Measurements from ENCODE around the gene TNNC1. TPM values are rescaled to one million over a fixed set of nuclear protein-coding genes. Genes with fewer than 3 reads are reported as not detected.

The TNNC1 gene
- total RNA-seq, result 2.0 TPM in 1 of 2 replicates, not detected in the other

DNA sequence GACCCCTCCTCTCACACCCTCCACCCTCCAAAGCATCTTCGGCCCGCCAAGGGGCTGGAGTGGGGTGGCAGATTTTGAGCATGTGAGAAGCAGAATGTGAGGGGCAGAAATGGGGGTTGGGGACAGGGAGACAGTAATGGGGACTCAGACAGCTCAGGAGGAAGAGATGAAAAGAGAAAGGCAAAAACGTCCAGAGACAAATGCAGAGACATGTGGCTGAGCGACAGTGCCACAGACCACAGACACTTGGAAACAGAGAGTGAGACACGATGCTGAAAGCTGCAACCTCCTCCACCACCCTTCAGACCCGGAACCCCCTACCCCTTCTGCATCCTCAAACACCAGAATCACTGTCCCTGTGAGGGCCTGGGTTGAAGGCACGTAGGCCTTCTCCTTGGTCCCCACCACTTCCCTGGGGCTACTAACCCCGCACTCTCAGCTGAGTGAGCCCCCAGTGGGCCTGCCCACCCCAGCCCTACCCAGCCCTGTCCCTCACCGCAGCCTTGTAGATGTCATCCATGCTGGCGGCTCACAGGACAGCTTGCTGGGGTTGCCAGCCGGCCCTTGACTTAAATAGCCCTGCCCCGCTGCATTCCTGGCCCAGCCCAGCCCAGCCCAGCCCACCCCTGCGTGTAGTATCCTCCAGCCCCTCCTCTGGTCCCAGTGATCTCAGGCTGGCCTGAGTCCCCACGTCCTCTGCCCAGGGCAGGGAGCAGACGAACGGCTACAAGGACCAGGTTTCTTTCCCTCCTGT lies at the start of gene TNNC1:
Gene TNNC1 (minus strand): TSS at position 546 of the 754 bp plus-strand sequence. CDS start 26 bp downstream, at position 520.

DNA sequence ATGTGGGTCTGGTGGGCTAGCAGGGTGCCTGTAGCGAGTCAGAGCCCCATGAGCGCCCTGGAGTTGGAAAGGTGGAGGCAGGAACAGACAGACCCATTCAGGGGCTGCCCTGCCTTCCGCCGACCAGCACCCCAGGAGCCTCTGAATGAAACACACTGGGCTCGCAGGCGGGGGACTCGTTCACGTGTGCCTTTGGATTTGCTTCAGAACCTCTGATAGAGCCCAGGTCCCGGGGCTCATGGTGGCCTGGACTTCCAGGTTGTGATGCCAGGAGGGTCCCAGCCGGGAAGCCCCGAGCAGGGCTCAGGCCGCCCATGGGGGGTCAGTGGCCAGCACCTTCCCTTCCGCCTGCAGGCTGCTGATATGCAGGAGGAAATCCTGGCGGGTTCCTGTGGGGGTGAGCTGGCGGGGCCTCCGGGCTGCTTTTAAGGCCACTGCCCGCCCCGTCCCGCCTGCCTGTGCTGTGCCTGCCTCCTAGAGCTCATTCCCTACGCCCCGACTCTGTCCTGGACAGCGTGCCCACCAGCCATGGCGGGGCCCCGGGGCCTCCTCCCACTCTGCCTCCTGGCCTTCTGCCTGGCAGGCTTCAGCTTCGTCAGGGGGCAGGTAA lies 41.1 kb upstream of the TNNC1 start, which contains the start of gene STAB1:
Gene STAB1 (plus strand): TSS at position 453 of the 610 bp plus-strand sequence. CDS start 76 bp downstream, at position 529.

DNA sequence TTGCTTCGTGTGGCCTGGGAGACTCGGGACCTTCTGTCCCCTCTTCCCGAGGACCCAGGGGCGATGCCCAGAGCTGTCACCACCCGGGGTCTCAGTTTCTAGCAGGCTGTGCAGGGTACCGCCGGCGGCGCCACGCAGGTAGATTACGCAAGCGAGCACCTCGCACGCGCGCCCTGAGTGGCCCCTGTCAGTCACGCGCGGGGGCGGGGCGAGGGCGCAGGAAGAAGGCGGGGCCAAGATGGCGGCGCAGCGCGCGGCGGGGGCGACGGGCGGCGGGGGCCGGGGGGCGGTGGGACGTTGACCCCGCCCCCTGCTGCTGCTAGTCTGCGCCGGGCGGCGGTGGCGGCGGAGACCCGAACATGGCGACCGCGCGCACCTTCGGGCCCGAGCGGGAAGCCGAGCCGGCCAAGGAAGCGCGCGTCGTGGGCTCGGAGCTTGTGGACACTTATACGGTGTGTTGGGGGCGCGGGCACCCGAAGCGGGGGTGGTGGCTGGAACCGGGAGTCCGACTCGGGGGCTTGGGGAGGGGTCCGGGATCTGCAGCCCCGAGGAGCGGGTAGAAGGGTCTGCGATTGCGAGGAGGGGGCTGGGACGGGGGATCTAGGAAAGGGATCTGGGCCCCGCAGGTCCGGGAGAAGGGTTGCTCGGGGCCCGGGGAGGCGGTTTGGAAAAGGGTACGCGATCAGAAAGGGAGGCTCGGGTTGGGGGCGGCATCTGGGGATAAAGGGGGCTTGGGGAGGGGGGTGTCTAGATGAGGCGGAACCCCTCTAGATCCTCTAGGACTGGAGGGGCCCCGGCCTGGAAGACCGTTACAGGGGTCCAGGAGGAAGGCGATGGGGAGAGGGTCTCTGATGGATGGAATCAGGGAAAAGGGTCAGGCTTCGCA lies 1.7 kb upstream of the TNNC1 start, which contains the start of gene NISCH:
Gene NISCH (plus strand): TSS at position 322 of the 886 bp plus-strand sequence. CDS start 38 bp downstream, at position 360.

DNA sequence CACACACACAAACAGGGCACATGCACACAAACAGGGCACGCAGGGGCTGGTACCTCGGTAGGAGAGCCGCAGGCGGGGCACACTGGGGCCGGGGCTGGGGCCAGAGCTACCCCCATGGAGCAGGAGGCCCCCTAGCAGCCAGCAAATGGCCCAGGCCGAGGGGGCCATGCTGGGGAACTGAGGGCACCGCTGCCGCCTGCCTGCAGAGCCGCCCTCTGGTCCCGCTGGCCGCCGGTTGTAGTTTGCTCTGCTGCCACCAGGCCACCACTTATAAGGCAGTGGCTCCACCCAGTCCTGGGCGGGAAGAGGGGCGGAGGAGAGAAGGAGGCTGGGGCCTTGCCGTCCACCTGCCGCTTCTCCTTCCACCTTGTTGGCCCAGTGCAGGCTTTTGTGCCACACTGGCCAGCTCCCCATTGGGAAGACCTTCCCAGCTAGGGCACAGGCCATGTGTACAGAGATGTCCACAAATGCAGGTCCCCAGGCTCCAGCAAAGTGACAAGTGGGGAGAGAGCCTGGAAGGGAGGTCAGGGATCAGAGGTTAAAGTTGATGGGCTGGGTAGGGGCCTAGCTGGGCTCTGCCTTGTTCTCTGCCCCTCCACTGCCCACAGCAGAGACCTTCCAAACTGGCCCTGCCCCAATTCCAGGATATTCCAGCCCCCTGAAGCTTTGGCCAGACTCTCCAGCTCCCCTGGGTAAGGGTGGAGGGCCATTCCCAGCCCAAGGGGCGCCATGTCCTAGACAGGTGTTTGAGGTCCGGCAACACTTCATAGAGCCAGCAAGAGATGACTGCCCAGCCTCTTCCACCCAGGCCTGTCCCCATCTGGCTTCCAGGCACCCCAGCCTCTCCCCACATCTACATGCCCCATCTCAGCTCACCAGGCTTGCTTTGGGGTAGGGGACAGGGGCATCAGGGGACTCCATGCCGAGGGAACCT lies 8.7 kb downstream of the TNNC1 start, which contains the start of gene SEMA3G:
Gene SEMA3G (minus strand): TSS at position 244 of the 934 bp plus-strand sequence. CDS start 76 bp downstream, at position 168.

Other genes starting within 250 kb of the TNNC1 start
- not detected in 2 replicates for gene TLR9, start 228.4 kb downstream of the TNNC1 start, total RNA-seq
- 137 and 179 TPM in 2 replicates for gene TWF2, start 214.9 kb downstream of the TNNC1 start, total RNA-seq
- gene PPM1M, start 208.3 kb downstream of the TNNC1 start, total RNA-seq, result 19.5 and 27.4 TPM in 2 replicates
- 39.4 and 72.7 TPM in 2 replicates for gene WDR82, start 175.4 kb downstream of the TNNC1 start, total RNA-seq
- gene GLYCTK, start 166.2 kb downstream of the TNNC1 start, total RNA-seq, result 15.5 and 16.4 TPM in 2 replicates
- 7.0 and 7.7 TPM in 2 replicates for gene DNAH1, start 137.7 kb downstream of the TNNC1 start, total RNA-seq
- 56.9 and 70.0 TPM in 2 replicates for gene BAP1, start 44.0 kb downstream of the TNNC1 start, total RNA-seq
- 2.8 and 6.2 TPM in 2 replicates for gene PHF7, start 43.4 kb downstream of the TNNC1 start, total RNA-seq
- under 0.01 TPM in 2 replicates for gene SEMA3G, start 8.9 kb downstream of the TNNC1 start, total RNA-seq
- gene NISCH, start 1.6 kb upstream of the TNNC1 start, total RNA-seq, result 50.3 and 57.0 TPM in 2 replicates
- under 0.01 and 0.57 TPM in 2 replicates for gene STAB1, start 41.3 kb upstream of the TNNC1 start, total RNA-seq
- gene NT5DC2, start 79.8 kb upstream of the TNNC1 start, total RNA-seq, result 57.3 and 68.6 TPM in 2 replicates
- 0.88 and 7.3 TPM in 2 replicates for gene UQCC5, start 82.6 kb upstream of the TNNC1 start, total RNA-seq
- gene PBRM1, start 231.9 kb upstream of the TNNC1 start, total RNA-seq, result 86.4 and 93.6 TPM in 2 replicates
- gene GNL3, start 232.0 kb upstream of the TNNC1 start, total RNA-seq, result 134 and 171 TPM in 2 replicates

Measured in placental pericyte (primary cell).